Fibroblast of skin of scalp (primary cell): ENCODE results near the gene SLC12A7.
"Not testable (repeated sequence)": the region's sequence is repeated elsewhere in the genome, so short reads cannot be mapped to it uniquely, and the experiment has no call there.

Source experiments
- DNase-seq: peaks from one replicate; pipeline ENCODE4 v3.0.0-alpha.2; 2013

Gene SLC12A7

GRCh38 chr5:1095990-1096363, 15.9 kb downstream of the SLC12A7 start:
- DNase-seq, result no peak

- DNase-seq, result no peak
Measured at GRCh38 chr5:1095302-1095989, 16.4 kb downstream of the SLC12A7 start.

DNA sequence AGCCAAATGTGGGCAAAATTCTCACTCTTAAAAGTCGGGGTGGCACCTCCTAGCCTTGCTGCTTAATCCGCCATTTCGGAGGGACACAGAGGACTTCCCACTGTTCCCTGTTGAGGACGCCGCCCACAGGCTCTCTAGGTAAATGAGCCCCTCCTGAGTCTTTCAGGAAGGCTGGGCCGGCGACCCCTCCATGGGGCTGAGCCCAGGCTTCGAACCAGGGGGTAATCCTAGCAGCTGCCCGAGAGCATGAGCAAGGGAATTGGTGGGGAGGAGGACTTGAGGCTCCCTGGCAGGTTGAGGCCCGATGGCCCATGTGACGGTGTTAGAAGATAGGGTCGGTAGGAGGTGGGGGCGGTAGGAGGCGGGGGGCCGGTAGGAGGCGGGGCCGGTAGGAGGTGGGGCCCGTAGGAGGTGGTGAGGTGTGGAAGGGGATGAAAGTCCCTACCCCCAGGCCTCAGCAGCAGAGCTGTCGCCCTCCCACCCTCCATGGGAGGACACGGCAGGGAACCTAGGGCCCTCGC, 17.1 kb downstream of the SLC12A7 start:
- no peak for DNase-seq

- no peak for DNase-seq
Measured at GRCh38 chr5:1093361-1093760, 18.5 kb downstream of the SLC12A7 start.

GRCh38 chr5:1092122-1092521, 19.7 kb downstream of the SLC12A7 start:
- no peak for DNase-seq

DNA sequence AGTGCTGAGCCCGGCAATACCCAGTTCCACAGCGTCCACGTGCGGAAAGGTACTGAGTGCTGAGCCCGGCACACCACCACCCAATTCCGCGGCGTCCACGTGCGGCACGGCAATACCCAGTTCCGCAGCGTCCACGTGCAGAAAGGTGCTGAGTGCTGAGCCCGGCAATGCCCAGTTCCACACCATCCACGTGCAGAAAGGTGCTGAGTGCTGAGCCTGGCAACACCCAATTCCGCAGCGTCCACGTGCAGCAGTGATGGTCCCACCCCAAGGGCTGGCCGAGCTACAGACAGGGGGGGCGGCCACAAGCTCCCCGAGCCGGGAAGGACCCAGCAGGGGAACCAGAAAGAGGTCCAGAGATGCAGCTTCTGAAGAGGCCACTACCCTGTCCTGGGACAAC, 20.2 kb downstream of the SLC12A7 start:
- no peak for DNase-seq

DNA sequence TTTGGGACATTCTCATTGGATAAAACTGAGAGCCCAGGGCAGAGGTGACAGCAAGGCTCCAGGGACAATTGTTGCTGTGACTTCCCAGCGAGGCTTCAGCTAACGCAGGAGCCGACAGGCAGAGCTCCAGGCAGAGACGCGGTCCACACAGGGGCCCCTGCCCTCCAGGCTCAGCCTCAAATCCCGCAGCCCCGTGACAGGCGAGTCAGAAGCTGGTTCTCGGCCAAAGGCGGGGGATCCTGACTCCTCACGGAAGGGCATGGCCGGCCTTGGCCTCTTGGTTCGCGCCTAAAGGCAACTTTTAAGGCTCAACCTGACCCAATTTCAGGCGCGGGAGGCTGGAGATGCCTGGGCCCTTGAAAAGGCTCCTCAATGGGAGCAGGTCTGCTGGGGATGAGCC, 21.3 kb downstream of the SLC12A7 start:
- DNase-seq, result no peak

DNA sequence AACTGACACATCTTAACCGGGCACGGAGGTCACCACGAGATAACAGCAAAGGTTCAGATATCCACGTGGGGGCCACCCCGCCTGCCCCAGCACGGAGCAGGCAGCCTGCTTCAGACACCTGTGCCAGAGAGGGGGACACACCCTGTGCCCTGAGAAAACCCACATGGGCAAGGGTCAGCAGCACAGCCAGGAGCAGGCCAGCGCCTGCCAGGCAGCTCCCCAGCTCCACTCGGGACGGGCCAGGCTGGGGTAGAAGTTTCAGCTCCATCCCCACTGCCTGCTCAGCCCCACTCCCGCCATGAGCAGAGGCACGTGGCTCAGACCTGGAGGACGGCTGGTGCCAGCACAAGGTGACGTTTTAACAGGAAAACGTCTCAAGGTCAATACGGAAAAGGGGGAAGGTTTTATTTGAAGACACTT, 22.2 kb downstream of the SLC12A7 start:
- no peak for DNase-seq

DNA sequence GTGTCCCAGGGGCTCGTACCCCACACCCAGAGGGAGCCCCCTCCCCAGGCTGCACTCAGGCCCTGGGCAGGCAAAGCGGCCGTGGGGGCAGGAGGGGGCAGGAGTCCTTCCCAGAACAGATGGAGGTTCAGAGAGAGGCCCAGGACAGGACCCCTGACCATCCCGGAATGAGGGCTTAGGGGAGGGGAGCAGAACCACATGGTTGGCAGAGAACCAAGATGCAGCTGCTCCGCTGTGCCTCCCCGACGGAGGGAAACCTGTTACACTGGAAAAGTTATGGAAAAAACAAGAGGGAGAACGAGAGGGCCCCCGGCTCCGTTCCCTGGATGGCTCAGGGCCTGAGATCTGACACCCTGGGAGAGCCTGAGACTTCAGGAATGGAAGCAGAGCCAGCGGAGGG, 22.7 kb downstream of the SLC12A7 start:
- DNase-seq, result no peak

DNA sequence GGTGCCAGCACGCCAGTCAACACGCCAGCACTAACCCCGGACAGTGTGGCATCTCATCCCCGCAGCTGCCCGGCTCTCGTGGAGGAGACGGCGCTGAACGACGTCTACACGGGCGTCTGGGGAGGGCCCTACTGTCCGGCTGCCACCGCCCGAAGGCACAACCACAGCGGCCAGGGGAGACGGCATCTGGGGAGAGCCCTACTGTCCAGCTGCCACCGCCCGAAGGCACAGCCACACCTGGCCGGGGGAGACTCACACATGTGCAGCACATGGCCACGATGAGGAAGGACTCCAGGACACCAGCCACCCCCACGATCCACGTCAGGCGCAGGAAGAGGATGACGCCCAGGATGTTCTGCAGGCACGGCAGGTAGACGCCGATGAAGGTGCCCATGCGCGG, 23.1 kb downstream of the SLC12A7 start:
- DNase-seq, result no peak

DNA sequence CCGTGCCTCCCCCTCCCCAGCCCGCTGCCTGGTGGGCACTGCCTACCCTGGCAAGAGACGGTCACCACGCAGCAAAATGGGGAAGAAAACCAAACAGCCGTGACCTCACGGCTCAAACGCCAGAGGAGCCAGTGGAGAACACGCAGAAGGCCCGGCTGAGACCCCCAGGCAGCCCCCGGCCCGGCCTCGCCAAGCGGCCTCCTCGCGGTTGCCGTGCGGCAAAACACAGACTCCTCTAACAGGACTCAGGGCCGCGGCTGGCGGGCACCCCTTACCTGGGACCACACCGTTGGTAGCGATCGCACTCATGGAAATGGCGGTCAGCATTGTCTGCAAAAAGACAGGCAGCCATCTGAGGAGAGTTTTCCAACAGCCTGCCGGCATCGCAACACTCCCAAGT, 23.8 kb downstream of the SLC12A7 start:
- DNase-seq, result no peak

DNA sequence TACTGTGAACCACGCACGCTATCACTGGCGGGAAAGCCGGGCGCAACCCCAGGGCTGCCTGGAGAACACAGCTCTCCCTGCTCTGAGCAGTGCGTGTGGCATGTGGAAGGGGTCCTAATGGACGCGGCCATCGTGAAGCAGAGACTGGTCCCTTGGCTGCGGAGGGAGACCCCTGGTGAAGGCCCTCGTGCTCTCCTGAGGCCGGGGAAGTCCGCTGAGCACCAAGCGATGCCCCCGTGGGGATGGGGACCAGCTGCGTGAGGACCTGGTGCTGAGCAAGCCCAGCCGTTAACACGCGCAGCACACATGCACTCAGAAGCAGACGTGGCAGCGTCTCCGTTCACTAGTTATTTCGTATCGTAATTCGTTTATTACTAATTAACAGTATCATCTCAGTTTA, 24.4 kb downstream of the SLC12A7 start:
- no peak for DNase-seq

DNA sequence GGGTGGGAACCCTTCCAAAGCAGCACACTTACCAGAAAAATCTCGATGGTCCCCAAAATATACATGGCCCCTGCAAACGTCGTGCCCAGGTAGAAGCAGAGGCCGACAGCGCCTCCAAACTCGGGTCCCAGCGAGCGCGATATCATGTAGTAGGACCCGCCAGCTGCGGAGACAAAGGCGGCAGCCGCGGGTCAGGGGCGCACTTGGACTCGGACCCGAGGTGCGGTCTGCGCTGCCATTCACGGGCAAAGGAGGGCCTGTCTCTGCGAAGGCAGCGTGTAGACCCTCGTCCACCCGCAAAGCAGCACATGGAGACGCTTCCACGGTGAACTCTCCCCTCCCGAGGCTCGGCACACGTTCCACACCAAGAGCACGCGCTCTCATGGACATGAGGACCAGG, 25.0 kb downstream of the SLC12A7 start:
- DNase-seq, result no peak

DNA sequence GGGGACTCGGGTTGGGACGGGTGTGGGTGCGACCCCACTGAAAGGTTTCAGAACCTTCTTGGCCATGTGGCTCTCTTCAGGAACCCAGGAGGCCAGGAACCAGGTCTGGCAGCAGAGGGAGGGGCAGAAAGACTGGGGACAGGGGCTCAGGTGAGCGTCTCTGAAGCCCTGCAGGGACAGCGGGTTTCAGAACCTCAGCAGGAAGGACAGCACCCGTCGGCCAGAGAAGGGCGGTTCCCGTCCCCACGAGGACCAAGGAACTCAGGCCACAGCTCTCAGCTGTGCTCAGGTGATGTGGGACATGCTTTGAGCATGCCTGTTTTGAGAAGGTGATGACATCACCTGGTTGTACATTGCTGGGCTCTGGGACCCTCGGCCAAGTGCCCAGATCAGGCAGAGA, 25.7 kb downstream of the SLC12A7 start:
- no peak for DNase-seq

- no peak for DNase-seq
Measured at GRCh38 chr5:1085391-1085790, 26.5 kb downstream of the SLC12A7 start.

DNA sequence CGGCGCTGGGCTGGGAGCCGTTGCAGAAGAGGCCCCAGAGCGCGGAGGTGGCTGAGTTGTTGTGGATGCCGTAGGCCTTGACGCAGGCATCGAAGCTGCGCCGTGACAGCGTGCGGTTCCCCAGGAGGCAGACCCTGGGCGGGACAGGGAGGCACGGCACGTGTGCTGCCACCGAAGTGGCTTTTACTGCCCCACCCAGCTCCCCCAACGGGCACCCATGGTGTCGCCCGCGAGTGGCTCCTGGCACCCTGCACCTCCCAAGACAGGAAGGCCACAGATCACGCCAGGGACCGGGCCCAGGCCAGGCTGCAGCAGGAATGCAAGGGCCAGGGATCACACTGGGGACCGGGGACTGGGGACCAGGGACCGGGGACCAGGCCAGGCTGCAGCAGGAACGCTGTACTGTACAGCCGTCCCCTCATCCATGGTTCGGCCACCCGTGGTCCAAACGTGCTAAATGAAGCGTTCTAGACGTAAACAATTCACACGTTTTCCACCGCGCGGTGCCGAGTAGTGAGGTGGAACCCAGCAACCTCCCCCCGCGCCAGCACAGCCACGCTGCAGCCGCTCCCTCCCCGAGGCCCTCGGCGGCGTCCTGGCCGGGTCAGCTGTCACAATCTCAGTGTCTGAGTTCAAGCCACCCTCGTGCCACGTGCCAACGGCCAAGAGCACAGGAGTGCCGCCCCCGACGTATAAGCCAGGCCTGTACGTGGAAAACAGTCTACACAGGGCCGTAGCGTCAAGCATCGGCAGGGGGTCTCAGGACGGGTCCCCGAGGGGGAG, 27.8 kb downstream of the SLC12A7 start:
- no peak for DNase-seq

DNA sequence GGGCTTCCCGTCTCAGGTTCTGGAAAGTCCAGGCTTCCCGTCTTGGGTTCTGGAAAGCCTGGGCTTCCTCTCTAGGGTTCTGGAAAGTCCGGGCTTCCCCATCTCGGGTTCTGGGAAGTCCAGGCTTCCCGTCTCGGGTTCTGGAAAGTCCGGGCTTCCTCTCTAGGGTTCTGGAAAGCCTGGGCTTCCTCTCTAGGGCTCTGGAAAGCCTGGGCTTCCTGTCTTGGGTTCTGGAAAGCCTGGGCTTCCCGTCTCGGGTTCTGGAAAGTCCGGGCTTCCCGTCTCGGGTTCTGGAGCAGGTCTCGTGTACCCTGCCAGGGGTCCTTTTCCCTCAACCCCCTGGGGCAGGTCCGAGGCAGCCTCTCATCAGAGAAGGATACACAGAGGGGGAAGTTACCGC, 28.8 kb downstream of the SLC12A7 start:
- DNase-seq, result not testable (repeated sequence)

DNA sequence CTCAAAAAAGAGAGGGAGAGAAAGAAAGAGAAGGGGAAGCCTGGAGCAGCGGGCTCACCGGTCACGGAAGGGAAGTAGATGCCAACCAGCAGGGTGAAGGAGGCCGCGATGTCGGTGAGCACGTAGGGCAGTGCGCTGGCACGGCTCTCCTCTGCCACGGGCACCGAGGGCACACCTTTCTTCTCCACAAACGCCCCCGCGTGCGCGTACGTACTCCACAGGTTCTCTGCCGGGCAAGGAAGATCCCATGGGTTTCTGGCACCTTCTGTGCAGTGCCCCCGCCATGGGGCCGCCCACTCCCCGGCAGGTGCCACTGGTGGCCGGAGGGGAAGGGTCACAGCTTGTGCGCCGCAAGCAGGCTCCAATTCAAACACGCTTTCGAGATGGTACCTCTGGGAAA, 30.3 kb downstream of the SLC12A7 start:
- DNase-seq, result no peak

DNA sequence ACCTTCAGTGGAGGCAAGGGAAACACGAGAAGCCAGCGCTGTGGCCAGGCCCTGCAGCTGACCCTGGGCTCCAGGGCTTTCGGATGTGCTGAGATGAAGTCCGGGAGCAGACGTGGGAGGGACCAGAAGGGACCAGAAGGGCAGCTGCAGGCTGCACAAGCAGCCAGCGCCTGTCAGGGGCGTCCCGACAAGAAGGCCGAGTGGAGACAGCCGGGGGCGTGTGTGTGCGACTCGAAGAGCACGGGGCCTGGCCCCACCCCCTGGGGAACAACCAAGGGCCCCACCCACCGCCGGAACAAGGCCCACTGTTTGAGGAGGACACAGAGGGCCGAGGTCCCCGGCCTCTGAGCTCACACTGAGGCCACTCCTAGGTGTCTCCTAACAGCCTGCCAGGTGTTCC, 31.4 kb downstream of the SLC12A7 start:
- no peak for DNase-seq

DNA sequence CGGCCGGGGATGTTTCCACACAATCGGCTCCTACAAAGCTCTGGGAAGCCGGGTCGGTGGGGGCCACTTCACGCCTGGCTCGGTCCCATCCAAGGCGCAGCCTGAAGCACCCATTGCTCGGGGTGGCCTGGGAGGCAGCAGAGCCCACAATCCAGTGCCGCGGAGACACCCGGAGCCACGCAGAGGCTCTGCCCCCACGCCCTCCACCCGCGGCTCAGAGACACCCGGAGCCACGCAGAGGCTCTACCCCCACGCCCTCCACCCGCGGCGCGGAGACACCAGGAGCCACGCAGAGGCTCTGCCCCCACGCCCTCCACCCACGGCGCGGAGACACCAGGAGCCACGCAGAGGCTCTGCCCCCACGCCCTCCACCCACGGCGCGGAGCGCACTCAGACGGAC, 31.9 kb downstream of the SLC12A7 start:
- no peak for DNase-seq

GRCh38 chr5:1079486-1079885, 32.4 kb downstream of the SLC12A7 start:
- no peak for DNase-seq

DNA sequence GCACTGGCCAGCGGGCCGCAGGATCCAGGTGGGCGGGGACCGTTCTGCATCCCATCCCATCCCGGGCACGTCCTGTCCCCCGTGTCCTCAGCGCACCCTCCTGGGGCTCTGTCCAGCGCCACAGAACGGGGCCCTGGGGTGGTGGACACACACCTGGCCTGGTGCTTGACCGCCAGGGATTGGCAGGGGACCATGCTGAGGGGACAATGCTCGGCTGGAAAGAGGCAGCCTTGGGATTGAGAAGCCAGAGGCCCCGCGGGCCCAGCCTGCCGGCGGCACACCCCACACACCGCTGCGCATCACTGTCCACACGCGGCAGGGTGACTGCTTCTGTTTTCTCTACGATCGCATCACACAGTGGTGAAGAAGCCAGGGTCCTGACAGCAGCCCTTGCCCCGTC, 33.0 kb downstream of the SLC12A7 start:
- DNase-seq, result no peak

DNA sequence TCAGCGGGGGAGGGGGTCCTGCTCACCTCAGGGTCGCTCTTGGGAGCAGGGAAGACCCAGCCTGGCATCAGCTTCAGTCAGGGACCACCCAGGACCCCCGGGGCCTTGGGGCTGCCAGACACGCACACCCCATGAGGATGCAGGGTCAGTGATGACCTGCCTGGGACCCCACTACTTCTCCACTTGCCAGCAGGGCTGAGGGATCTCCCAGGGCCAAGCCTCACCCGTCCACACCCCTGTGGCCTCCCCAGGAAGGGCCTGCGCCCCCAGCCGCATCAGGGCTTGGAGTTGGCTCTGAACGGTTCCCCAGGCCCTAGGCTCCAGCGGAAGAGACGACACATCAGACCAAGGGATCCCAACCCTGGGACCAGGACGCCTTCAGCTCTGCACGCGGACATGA, 33.7 kb downstream of the SLC12A7 start:
- DNase-seq, result no peak

- no peak for DNase-seq
Measured at GRCh38 chr5:1077491-1078020, 34.3 kb downstream of the SLC12A7 start.
